GM12874 (cell line): ENCODE measurements around the gene IRF2BP1.

Experiments used
- TF ChIP-seq, protein P1 (sequence below): IDR thresholded peaks from 2 replicates; pipeline ENCODE4 v1.5.1; 2011; ENCODE audit warnings: low read depth, mild to moderate bottlenecking, control low read depth, low read length, moderate library complexity; ENCODE audit not compliant: insufficient read depth

IRF2BP1 gene

DNA sequence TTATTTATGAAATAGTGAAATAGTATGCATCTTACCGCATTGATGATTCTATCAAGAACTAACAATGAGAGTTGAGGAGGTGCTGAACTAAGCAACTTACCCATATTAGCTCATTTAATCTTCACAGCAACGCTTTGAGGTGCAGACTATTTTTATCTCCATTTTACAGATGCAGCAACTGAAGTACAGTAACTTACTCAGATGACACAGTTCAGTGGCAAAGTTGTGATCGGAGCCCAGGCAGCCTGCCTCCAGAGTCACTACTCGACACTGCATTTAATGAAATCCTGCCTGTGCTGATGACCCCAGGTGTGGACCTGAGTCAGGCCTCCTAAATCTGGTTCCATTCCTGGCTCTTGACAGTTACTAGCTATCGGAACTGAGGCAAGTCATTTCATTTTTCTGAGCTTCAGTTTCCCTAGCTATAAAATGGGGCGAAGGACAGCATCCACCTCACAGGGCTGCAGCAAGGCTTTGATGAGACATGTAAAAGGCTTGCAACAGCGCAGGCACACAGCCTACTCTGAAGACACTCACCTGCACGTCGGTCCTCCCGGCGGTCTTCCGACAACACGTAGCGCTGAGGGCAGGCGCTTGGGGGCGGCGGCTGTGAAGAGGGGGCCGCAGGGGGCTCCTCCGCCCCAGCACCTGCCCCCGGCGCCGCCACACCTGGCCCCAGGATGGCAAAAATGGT is 14.9 kb upstream of the IRF2BP1 start:
- TF ChIP-seq, protein P1, sequence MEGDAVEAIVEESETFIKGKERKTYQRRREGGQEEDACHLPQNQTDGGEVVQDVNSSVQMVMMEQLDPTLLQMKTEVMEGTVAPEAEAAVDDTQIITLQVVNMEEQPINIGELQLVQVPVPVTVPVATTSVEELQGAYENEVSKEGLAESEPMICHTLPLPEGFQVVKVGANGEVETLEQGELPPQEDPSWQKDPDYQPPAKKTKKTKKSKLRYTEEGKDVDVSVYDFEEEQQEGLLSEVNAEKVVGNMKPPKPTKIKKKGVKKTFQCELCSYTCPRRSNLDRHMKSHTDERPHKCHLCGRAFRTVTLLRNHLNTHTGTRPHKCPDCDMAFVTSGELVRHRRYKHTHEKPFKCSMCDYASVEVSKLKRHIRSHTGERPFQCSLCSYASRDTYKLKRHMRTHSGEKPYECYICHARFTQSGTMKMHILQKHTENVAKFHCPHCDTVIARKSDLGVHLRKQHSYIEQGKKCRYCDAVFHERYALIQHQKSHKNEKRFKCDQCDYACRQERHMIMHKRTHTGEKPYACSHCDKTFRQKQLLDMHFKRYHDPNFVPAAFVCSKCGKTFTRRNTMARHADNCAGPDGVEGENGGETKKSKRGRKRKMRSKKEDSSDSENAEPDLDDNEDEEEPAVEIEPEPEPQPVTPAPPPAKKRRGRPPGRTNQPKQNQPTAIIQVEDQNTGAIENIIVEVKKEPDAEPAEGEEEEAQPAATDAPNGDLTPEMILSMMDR, result no peak

DNA sequence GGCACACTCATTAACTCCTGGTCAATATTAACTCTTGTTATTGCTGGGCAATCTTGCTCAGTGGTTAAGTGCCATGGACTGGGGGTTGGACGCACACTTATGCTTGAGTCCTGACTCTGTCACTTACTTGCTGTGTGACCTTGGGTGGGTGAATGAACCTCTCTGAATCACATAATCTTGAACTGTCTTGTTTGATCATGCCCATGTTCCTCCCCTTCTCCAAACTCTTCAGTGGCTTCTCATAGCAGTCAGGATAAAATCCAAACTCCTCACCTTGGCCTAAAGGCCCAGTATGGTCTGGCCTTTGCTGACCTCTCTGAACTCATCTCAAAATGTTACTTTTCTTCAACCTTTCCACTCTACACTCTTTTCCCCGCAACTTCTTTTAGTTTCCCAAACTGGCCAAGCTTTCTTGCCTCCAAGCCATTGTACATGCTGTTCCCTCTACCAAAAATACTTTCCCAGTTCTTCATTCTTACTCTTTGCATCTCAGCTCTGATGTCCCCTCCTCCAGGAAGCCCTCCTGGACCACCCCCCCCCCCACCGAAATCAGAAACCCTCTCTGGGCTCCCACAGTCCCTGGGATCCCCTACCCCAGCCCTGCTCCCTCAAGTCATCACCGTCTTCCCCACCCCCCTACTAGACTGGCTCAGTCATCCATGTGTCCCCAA is 14.1 kb upstream of the IRF2BP1 start:
- TF ChIP-seq, protein P1, result no peak

DNA sequence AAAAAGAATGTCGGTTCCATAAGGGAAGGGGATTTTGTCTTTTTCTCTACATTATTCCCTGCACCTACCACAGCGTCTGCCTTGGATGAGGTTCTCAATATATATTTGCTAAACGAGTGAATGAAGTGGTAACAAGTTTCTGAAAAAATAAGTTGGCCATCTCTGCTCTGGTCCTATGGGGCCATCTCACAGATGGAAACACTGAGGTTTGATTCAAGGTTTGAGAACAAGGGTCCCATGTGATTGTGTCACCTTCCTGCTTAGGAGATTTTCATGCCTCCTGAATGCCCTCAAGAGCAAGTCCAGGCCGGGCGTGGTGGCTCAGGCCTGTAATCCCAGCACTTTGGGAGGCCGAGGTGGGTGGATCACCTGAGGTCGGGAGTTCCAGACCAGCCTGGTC is 13.3 kb upstream of the IRF2BP1 start:
- TF ChIP-seq, protein P1, result no peak

DNA sequence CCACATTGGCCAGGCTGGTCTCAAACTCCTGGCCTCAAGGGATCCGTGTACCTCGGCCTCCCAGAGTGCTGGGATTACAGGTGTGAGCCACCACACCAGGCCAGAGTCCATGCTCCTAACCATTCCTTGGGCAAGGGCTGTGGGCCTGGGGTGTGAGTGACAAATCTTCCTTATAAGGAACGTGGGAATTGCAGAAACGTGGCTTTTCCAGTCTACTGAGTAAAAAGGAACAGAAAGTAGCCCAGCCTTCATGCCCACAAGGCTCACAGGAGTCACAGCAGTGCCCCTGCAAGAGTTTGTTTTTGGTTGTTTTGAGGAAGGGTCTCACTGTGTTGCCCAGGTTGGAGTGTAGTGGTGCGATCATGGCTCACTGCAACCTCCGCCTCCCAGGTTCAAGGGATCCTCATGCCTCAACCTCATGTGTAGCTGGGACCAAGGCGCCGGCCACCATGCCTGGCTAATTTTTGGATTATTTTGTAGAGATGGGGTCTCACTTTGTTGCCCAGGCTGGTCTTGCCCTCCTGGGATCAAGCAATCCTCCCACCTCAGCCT is 11.4 kb upstream of the IRF2BP1 start:
- TF ChIP-seq, protein P1, result no peak

DNA sequence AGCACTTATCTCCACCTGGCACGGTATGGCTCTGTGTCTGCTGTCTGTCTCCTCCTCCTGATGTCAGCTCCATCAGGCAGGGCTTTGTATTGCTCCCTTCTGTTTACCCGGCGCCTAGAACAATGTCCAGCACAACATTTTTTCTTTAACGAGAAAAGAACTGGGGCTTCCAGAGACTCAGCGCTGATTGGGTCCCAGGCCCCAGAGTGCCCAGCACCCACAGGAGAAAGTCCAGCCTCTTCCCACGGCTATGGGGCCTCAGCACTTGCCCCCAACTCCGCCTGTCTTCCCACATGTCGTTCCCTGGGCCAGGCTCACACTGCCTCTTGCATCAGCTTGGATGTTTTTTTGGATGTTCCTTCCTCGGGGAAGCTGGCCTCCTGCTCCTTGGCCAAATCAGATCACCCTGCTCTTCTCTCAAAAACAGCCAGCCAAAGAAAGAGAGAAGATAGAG is 9.6 kb upstream of the IRF2BP1 start:
- TF ChIP-seq, protein P1, result no peak

DNA sequence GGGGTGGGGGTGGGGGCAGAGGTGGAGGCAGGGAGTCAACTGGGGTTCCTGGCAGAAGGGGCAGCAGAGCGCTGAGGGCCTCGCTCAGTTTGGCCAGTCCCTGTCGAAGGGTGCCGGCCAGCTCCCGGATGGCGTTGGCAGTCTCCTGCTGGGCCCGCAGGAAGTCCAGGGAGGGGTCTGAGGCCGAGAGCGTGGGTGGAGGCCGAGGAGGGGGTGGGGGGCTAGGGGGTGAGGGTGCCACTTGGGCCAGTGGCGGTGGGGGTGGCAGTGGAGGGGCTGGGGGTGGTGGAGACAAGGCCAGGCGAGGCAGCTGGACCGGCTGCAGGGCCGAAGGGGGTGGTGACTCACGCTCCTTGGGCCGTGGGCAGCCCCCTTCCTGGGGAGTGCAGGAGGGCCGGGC is 4.9 kb upstream of the IRF2BP1 start:
- TF ChIP-seq, protein P1, result no peak

DNA sequence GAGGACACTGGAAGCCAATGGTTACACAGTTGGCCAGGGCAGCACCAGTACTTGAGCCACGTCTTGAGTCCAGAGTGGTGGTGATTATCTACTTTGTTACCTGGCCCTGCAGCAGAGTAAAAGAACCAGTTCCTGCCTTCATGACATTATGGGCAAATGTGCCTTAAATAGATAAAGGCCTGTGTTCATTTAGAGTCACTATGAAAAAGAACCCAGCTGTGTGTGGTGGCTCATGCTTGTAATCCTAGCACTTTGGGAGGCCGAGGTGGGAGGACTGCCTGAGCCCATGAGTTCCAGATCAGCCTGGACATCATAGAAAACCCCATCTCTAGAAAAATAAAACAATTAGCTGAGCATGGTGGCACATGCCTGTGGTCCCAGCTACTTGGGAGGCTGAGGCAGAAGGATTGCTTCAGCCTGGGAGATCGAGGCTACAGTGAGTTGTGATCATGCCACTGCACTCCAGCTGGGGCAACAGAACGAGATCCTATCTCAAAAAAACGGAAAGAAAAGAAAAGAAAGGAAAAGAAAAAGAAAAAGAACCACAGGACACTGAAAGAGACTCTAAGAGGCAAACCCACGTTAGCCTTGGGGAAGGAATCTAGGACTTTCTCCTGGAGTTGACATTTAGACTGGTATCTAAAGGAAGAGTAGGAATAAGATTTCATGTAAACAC is 3.4 kb upstream of the IRF2BP1 start:
- TF ChIP-seq, protein P1, result no peak
